ENCODE data around the gene HNMT.
"Not testable (repeated sequence)": the region's sequence is repeated elsewhere in the genome, so short reads cannot be mapped to it uniquely, and the experiment has no call there.

Gene HNMT

GRCh38 chr2:138042311-138042710, 78.0 kb downstream of the HNMT start:
- H3K4me3 ChIP-seq (replicated peaks; ENCODE audit: insufficient read depth, low read length): no peak overlapping the region
- DNase-seq (ENCODE audit: low read depth in 1 of 2, low spot score in 1 of 2): no peak
- no peak overlapping the region for H3K27ac ChIP-seq (replicated peaks)
- no peak for TF ChIP-seq POLR2AphosphoS5 (IDR thresholded peaks at IDR 0.05; ENCODE audit: low read depth)
- TF ChIP-seq, protein P1, sequence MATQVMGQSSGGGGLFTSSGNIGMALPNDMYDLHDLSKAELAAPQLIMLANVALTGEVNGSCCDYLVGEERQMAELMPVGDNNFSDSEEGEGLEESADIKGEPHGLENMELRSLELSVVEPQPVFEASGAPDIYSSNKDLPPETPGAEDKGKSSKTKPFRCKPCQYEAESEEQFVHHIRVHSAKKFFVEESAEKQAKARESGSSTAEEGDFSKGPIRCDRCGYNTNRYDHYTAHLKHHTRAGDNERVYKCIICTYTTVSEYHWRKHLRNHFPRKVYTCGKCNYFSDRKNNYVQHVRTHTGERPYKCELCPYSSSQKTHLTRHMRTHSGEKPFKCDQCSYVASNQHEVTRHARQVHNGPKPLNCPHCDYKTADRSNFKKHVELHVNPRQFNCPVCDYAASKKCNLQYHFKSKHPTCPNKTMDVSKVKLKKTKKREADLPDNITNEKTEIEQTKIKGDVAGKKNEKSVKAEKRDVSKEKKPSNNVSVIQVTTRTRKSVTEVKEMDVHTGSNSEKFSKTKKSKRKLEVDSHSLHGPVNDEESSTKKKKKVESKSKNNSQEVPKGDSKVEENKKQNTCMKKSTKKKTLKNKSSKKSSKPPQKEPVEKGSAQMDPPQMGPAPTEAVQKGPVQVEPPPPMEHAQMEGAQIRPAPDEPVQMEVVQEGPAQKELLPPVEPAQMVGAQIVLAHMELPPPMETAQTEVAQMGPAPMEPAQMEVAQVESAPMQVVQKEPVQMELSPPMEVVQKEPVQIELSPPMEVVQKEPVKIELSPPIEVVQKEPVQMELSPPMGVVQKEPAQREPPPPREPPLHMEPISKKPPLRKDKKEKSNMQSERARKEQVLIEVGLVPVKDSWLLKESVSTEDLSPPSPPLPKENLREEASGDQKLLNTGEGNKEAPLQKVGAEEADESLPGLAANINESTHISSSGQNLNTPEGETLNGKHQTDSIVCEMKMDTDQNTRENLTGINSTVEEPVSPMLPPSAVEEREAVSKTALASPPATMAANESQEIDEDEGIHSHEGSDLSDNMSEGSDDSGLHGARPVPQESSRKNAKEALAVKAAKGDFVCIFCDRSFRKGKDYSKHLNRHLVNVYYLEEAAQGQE (IDR thresholded peaks at IDR 0.05; ENCODE audit: insufficient replicate concordance, low read depth): no peak
- no peak for TF ChIP-seq CTCF (IDR thresholded peaks at IDR 0.05; ENCODE audit: insufficient read depth, low read length)
- TF ChIP-seq SPI1 (IDR thresholded peaks at IDR 0.05; ENCODE audit: borderline replicate concordance, low read depth): no peak
- TF ChIP-seq GABPA (IDR thresholded peaks at IDR 0.05; ENCODE audit: low read depth): no peak
- H3K27me3 ChIP-seq (ENCODE audit: insufficient read depth, poor library complexity, severe bottlenecking): no peaks in the 10 kb centered on the region

- not testable (repeated sequence) for H3K4me3 ChIP-seq (replicated peaks; ENCODE audit: insufficient read depth, low read length); H3K27ac ChIP-seq (replicated peaks); DNase-seq (ENCODE audit: low read depth in 1 of 2, low spot score in 1 of 2); H3K27me3 ChIP-seq (ENCODE audit: insufficient read depth, poor library complexity, severe bottlenecking)
These were observed 79.3 kb downstream of the HNMT start for GRCh38 chr2:138043588-138043987.

DNA sequence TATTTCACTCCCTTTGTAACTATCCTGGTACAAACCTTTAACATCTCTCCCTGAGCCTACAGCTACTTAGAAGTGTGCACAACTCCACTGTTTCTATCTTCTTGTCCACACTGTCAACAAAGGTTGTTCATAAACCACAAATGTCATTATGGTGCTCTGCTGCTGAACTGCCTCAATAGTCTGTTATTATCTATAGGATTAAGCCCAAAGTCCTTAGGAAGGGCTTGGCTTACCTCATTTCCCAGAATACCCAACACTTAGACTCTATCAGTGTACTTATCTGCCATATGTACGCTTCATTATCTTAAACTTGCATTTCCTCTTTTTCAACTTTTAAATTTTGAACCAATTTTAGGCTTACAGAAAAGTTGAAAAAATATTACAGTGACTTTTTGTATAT, 94.2 kb downstream of the HNMT start:
- TF ChIP-seq SPI1 (IDR thresholded peaks at IDR 0.05; ENCODE audit: borderline replicate concordance, low read depth): peak; percentile 52
- no peak for TF ChIP-seq POLR2AphosphoS5 (IDR thresholded peaks at IDR 0.05; ENCODE audit: low read depth)
- Histone ChIP-seq H3K27ac (replicated peaks) (no peak overlapping the region), H3K27me3 (ENCODE audit: insufficient read depth, poor library complexity, severe bottlenecking) (no peaks in the 10 kb centered on the region), H3K4me3 (replicated peaks; ENCODE audit: insufficient read depth, low read length) (no peak overlapping the region)
- no peak for DNase-seq (ENCODE audit: low read depth in 1 of 2, low spot score in 1 of 2)

GRCh38 chr2:138059487-138060300, 95.4 kb downstream of the HNMT start:
- no peaks in the 10 kb centered on the region for H3K27me3 ChIP-seq (ENCODE audit: insufficient read depth, poor library complexity, severe bottlenecking)
- TF ChIP-seq CTCF (IDR thresholded peaks at IDR 0.05; ENCODE audit: insufficient read depth, low read length) (no peak), SPI1 (IDR thresholded peaks at IDR 0.05; ENCODE audit: borderline replicate concordance, low read depth) (no peak), POLR2AphosphoS5 (IDR thresholded peaks at IDR 0.05; ENCODE audit: low read depth) (no peak), GABPA (IDR thresholded peaks at IDR 0.05; ENCODE audit: low read depth) (no peak)
- TF ChIP-seq, protein P1 (IDR thresholded peaks at IDR 0.05; ENCODE audit: insufficient replicate concordance, low read depth): no peak
- DNase-seq (ENCODE audit: low read depth in 1 of 2, low spot score in 1 of 2): no peak
- no peak overlapping the region for H3K4me3 ChIP-seq (replicated peaks; ENCODE audit: insufficient read depth, low read length)
- no peak overlapping the region for H3K27ac ChIP-seq (replicated peaks)

DNA sequence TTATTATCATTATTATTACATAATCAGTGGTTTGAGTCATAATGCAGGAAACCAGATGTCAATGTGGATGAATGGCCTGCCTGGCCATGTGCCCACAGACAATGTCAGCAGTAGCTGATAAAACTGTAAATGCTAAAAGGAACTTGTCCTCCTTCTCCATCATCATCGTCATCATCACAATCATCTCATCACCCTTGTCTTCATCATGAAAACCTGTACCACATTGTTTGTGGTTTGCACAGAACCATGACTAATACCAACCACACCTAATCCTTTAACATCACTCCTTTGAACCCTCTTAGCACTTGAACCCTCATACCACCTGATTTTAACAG, 96.0 kb downstream of the HNMT start:
- Histone ChIP-seq H3K27me3 (ENCODE audit: insufficient read depth, poor library complexity, severe bottlenecking) (no peaks in the 10 kb centered on the region), H3K27ac (replicated peaks) (no peak overlapping the region), H3K4me3 (replicated peaks; ENCODE audit: insufficient read depth, low read length) (no peak overlapping the region)
- TF ChIP-seq GABPA (IDR thresholded peaks at IDR 0.05; ENCODE audit: low read depth) (no peak), SPI1 (IDR thresholded peaks at IDR 0.05; ENCODE audit: borderline replicate concordance, low read depth) (no peak), CTCF (IDR thresholded peaks at IDR 0.05; ENCODE audit: insufficient read depth, low read length) (no peak), POLR2AphosphoS5 (IDR thresholded peaks at IDR 0.05; ENCODE audit: low read depth) (no peak)
- TF ChIP-seq, protein P1 (IDR thresholded peaks at IDR 0.05; ENCODE audit: insufficient replicate concordance, low read depth): no peak
- peak in 1 of 2 experiments; percentile 7 for DNase-seq (ENCODE audit: low read depth in 1 of 2, low spot score in 1 of 2)

Data from HL-60 (cell line).